GM04503 (cell line): ENCODE measurements around the gene CYP4V2.

Experiments used
- DNase-seq: peaks from one replicate; pipeline ENCODE4 v3.0.0-alpha.2; 2012; ENCODE audit warnings: low read depth

Gene CYP4V2

DNA sequence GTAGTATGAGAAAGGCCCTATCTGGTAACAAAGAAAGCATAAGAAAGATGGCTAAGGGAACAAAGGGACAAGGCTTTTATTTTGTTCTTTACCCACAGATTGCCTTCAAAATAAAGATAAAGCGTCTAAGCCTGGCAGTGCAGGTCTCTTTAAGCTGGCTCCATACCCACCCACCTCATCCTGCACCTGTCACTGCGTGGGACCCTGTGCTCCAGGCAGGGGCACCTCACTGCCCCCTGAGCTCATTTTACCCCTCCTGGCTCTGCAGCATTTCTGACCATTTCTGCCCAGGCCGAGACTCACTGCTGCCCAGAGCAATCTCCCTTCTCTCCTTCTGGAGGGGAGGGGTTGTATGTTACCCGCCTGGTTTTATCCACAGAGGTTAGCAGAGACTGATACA, 1.7 kb upstream of the CYP4V2 start:
- DNase-seq: no peak

- no peak for DNase-seq
These were observed 677 bp upstream of the CYP4V2 start for GRCh38 chr4:186190581-186191199.

- no peak for DNase-seq
These were observed 772 bp downstream of the CYP4V2 start for GRCh38 chr4:186192066-186192612.

DNA sequence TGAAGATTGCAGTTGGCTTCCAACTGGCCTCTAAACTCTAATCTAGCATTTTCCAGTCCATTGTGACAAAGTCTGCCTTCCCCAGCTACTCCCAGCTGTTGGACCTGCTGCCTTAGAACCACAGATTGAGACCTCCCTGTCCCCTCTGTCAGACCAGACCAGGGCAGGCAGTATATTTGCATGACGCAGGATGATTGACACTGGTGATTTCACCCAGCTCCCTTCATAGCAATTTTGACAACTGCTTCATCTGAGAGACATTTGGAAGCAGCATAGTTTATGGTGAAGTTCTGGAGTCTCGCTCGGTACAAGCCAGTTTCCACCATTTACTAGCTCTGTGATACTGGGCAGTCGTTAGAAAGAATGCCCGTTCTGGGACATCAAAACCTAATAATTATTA, 2.5 kb downstream of the CYP4V2 start:
- DNase-seq: no peak

DNA sequence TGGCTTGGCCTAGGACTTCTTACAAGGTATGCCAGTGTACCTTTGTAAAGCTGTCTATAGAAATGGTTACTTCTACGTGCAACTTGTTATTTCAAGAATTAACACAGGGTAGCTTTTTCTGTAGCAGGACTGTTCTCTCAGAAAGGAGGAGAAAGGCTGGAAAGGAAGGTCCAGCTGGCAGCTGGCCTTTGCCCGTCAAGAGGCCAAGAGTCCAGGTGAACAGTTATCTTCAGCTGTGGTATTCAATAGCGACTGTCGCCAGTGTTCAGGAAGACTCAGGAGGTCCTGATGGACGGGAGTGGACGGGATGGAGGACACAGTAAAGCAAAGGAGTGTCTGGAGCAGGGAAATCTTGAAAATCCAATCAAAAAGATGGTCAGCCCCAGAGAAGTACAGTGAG, 4.7 kb downstream of the CYP4V2 start:
- DNase-seq: no peak

DNA sequence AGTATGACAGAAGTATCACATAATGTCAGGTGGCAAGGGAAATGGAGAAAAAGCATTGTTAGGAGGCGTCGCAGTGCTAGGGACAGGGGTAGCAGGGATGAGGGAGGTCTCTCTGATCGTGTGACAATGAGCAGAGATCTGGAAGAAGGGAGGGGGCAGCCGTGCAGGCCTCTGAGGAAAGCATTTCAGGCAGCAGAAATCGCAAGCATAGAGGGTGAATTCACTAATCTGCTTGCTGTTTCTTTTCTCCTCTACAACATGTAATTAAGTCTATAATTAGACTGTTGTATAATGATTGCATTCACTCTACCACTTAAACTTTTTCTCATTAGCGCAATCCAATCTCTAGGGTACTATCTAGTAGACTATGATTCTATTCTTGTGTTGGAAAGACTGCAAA, 9.1 kb downstream of the CYP4V2 start:
- DNase-seq: no peak

DNA sequence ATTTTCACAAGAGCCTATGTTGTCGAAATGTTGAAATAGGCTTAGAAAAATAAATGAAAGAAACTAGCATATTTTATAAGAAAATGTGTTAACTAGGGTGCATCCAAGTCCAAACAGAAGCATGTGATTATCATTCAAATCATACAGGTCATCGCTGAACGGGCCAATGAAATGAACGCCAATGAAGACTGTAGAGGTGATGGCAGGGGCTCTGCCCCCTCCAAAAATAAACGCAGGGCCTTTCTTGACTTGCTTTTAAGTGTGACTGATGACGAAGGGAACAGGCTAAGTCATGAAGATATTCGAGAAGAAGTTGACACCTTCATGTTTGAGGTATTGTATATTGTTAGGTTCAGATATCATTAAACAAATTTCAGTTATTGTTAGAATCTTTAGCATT, 9.6 kb downstream of the CYP4V2 start:
- DNase-seq: no peak

GRCh38 chr4:186201535-186202230, 10.3 kb downstream of the CYP4V2 start:
- no peak for DNase-seq

- no peak for DNase-seq
These were observed 11.2 kb downstream of the CYP4V2 start for GRCh38 chr4:186202490-186203140.

- DNase-seq: no peak
These were observed 12.0 kb downstream of the CYP4V2 start for GRCh38 chr4:186203406-186203805.

GRCh38 chr4:186204103-186204559, 12.8 kb downstream of the CYP4V2 start:
- DNase-seq: no peak

- DNase-seq: no peak
These were observed 13.3 kb downstream of the CYP4V2 start for GRCh38 chr4:186204686-186205085.

GRCh38 chr4:186205156-186205555, 13.8 kb downstream of the CYP4V2 start:
- no peak for DNase-seq

DNA sequence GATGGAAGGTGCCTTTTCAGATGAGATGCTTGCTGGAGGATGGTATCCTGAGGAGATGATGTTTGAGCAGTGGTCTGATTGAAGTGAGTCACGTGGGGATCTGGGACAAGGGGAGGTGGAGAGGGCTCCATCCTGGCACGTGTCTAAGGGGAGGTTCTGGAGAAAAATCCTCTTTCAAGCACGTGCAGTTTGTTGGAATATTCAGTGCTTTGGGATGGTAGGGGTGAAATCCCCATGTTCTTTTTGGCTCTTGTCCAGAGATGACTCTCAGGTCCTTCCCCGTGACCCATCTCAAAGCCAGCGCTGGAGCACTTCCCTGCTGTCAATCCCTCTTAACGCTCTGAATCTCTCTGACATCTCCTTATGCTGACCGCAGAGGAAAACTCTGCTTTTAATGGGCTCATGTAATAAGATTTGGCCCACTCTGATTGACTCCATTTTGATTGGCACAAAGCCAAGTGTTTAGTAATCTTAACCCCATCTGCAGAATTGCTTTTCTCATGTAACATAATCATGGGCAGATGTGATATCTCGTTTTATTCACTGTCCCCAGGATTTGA, 25.2 kb downstream of the CYP4V2 start:
- no peak for DNase-seq

DNA sequence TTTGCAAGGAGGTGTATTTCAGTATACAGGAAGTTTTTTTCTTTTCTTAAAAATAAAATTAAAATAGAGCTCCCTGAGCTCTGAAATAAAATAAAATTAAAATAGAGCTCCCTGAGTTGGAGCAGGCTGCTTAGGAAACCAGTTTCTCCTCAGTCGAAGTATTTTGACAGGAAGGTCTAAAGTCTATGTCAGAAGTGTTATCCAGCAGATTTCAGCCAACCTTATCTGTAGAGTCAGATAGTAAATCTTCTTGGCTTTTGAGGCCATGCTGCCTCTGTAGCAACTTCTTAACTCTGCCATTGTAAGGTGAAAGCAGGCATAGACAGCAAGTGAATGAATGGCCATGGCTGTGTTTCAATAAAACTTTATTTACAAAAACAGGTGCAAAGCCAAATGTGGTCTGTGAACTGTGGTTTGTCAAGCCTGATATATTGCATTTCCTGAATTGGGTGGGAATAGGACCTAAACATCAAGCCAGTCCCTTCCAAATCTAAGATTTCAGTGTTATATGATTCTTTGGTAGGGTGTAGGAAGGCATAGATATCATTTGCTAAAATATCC, 26.4 kb downstream of the CYP4V2 start:
- DNase-seq: no peak

- DNase-seq: no peak
These were observed 30.3 kb downstream of the CYP4V2 start for GRCh38 chr4:186221624-186222023.

- no peak for DNase-seq
These were observed 34.5 kb downstream of the CYP4V2 start for GRCh38 chr4:186225848-186226247.

DNA sequence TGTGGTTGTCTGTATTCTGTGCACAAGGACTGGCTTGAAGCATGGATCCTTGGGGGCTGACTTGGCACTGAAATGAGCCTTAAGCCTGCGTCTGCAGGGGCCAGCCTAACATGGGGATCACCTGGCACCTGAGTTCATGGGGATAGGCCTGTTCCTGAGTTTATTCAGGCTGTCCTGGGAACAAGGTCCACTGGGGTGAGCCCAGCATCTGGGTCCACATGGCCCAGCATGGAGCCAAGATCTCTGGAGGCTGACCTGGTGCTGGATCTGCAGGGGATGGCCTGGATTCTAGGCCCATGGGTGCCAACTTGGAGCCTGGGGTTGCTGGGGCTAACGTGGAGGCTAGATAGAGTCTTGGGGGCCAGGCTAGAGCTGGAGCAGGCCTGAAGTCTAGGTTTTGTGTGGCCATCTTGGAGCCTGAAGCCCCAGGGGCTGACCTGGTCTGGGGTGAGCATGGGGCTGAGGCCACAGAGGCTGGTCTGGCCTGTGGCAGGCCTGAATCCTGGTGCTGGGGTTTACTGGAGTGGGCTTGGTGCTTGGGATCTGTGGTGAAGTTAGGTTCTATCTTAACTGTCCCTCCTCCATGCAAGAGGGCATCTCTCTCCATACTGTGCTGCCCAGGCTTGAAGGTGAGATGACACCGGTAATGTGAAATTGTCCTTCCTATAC, 35.3 kb downstream of the CYP4V2 start:
- no peak for DNase-seq

DNA sequence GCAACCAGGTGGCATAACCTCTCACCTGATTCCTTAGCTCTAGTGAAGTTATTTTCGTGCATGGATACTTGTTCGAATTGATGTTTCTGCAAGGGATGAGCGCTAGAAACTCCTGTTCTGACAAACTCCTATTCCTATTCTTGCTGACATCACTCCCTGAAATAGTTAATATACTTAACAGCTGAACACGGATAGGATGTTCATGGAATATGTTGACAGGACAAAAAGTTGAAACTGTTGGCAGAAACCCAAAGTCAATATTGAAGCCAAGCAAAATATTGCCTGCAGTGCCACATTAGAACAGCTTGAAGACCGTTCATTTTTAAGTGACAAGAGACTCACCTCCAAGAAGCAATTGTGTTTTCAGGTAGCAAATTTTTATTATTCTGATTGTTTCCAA, 35.9 kb downstream of the CYP4V2 start, which contains the start of gene KLKB1:
TSS of gene KLKB1 (plus strand) at position 287 of the 400 bp plus-strand sequence. CDS start 689 bp downstream, outside the sequence.
- DNase-seq: no peak

- no peak for DNase-seq
These were observed 36.6 kb downstream of the CYP4V2 start for GRCh38 chr4:186227744-186228513.

DNA sequence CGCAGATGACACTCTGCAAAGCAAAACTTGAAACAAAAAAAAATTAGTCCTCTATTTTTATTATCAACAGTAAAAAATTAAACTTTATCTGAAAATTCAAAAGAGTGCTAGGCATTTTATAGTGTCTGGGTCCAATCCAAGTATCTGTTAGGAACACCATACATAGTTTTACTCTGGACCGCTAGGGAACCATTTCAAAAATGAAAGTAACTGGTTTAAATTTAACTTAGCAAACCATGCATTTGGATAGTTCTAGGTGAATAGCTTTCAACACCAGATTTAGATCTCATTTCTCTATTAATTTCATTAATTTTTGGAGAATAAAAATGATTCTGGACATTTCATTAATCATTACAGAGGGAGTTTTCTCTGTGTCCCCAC, 37.1 kb downstream of the CYP4V2 start:
- DNase-seq: no peak
